Head of caudate nucleus (tissue), 42 donors: Measurements from ENCODE around the gene TMEM238L.
A peak's percentile ranks its signal among the peaks of the same experiment; 100 is the strongest.

Source experiments
- DNase-seq, 42 donors: peaks; one replicate each; pipeline versions ENCODE4 v3.0.0 to v3.0.0-alpha.2; 2020 to 2021; ENCODE audit warnings: mixed read lengths in 7 of 42
- intact Hi-C: fragments of 100-400 bp; cut with DNase I; formaldehyde crosslinking; loops from one replicate; pipeline ENCODE4 v1.15.0; 2022

TMEM238L gene

GRCh38 chr17:10779609-10780008 lies 24.3 kb downstream of the TMEM238L start:
- intact Hi-C loops, result no loop called here
- DNase-seq, result no peak

GRCh38 chr17:10777890-10778289 lies 26.0 kb downstream of the TMEM238L start:
- intact Hi-C loops, result no loop called here

GRCh38 chr17:10777131-10777807 lies 26.6 kb downstream of the TMEM238L start:
- peak in 1 of 42 donors; percentile 3 for DNase-seq
- intact Hi-C loops, result no loop called here

More at GRCh38 chr17:10777890-10778289, 26.0 kb downstream of the TMEM238L start:
- no peak for DNase-seq

GRCh38 chr17:10776381-10776780 lies 27.5 kb downstream of the TMEM238L start:
- no peak for DNase-seq
- intact Hi-C loops, result no loop called here

GRCh38 chr17:10775740-10776356 lies 28.1 kb downstream of the TMEM238L start:
- intact Hi-C loops, result no loop called here
- DNase-seq, result peak in 1 of 42 donors; percentile 13

GRCh38 chr17:10775058-10775457 lies 28.8 kb downstream of the TMEM238L start:
- peak in 2 of 42 donors; percentile 1 to 4 for DNase-seq

GRCh38 chr17:10773391-10773790 lies 30.5 kb downstream of the TMEM238L start:
- no peak for DNase-seq
- intact Hi-C loops, result loop anchor here (2.0 kb wide), 1 partner anchor 71 kb away; no protein-coding TSS in a partner anchor

More at GRCh38 chr17:10775058-10775457, 28.8 kb downstream of the TMEM238L start:
- intact Hi-C loops, result no loop called here

GRCh38 chr17:10772425-10773380 lies 31.2 kb downstream of the TMEM238L start:
- peak in 5 of 42 donors; percentile 6 to 24 (median 19) for DNase-seq
- intact Hi-C loops, result loop anchor here (2.0 kb wide), 1 partner anchor 72 kb away; no protein-coding TSS in a partner anchor

GRCh38 chr17:10771148-10771547 lies 32.8 kb downstream of the TMEM238L start:
- no peak for DNase-seq
- intact Hi-C loops, result no loop called here

- intact Hi-C loops, result no loop called here
Measured at GRCh38 chr17:10769840-10770239, 34.1 kb downstream of the TMEM238L start.

GRCh38 chr17:10768750-10769251 lies 35.1 kb downstream of the TMEM238L start:
- DNase-seq, result peak in 8 of 42 donors; percentile 10 to 39 (median 22)
- intact Hi-C loops, result no loop called here

More at GRCh38 chr17:10769840-10770239, 34.1 kb downstream of the TMEM238L start:
- peak in 1 of 42 donors; percentile 10 for DNase-seq

GRCh38 chr17:10767232-10767631 lies 36.7 kb downstream of the TMEM238L start:
- DNase-seq, result no peak

GRCh38 chr17:10762037-10762436 lies 41.9 kb downstream of the TMEM238L start:
- intact Hi-C loops, result no loop called here
- DNase-seq, result no peak

More at GRCh38 chr17:10767232-10767631, 36.7 kb downstream of the TMEM238L start:
- intact Hi-C loops, result no loop called here

GRCh38 chr17:10761281-10761680 lies 42.6 kb downstream of the TMEM238L start:
- no peak for DNase-seq
- intact Hi-C loops, result no loop called here

- DNase-seq, result no peak
- intact Hi-C loops, result no loop called here
Measured at GRCh38 chr17:10758062-10758461, 45.8 kb downstream of the TMEM238L start.

- no peak for DNase-seq
- intact Hi-C loops, result no loop called here
Measured at GRCh38 chr17:10757647-10758046, 46.3 kb downstream of the TMEM238L start.

GRCh38 chr17:10757067-10757466 lies 46.8 kb downstream of the TMEM238L start:
- intact Hi-C loops, result no loop called here
- DNase-seq, result no peak

GRCh38 chr17:10756619-10757018 lies 47.3 kb downstream of the TMEM238L start:
- intact Hi-C loops, result no loop called here
- no peak for DNase-seq

- DNase-seq, result no peak
- intact Hi-C loops, result no loop called here
Measured at GRCh38 chr17:10756185-10756584, 47.7 kb downstream of the TMEM238L start.
